Measurements from ENCODE around the gene RRP1B.

RRP1B gene

GRCh38 chr21:43702785-43703034, 43.4 kb downstream of the RRP1B start:
- Histone ChIP-seq H3K27me3 (ENCODE audit: insufficient read depth, poor library complexity, severe bottlenecking) (no peaks in the 10 kb centered on the region), H3K27ac (replicated peaks) (no peak overlapping the region), H3K4me3 (replicated peaks; ENCODE audit: insufficient read depth, low read length) (no peak overlapping the region)
- no peak for DNase-seq (ENCODE audit: low read depth in 1 of 2, low spot score in 1 of 2)
- no peak for TF ChIP-seq GABPA (IDR thresholded peaks at IDR 0.05; ENCODE audit: low read depth)
- TF ChIP-seq CTCF (IDR thresholded peaks at IDR 0.05; ENCODE audit: insufficient read depth, low read length): no peak
- TF ChIP-seq POLR2AphosphoS5 (IDR thresholded peaks at IDR 0.05; ENCODE audit: low read depth): no peak
- no peak for TF ChIP-seq REST (IDR thresholded peaks at IDR 0.05; ENCODE audit: insufficient replicate concordance, low read depth)
- no peak for TF ChIP-seq SPI1 (IDR thresholded peaks at IDR 0.05; ENCODE audit: borderline replicate concordance, low read depth)

DNA sequence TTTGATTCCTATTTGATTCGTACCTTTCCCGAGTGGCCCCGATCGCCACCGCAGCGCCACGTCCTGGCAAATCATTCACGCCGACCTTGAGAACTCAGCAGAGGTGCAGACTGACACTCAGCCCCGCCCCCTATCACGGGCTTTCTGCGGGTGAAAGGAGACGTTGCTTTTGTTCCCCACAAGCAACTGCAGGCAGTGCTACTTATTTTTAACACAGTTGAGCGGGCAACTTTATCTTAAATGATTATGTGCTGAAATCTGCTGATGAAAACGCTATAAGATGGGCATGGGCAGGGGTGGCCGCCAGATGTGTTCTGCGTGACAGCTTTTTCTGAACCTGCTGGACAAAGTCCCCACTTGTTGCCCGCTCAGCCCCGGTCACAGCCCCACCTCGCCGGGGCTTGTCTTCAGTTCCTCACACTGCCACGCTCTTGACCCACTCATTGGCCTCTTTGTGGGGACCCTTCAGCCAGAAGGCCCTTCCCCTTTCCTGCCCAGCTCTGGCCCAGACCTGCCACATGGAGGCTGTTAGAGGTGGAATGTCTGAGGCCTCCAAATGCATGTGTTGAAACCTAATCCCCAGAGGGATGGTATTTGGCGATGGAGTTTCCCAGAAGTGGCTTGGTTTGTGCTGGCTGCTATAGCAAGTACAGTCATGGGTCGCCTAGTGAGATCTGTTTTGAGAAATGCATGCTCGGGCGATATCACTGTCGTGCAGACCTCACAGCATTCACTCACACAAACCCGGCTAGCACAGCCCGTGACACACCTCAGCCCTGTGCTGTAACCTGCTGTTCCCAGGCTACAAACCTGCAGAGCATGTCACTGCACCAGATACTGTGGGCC, 43.9 kb downstream of the RRP1B start:
- DNase-seq (ENCODE audit: low read depth in 1 of 2, low spot score in 1 of 2): peak in 1 of 2 experiments; percentile 72
- H3K4me3 ChIP-seq (replicated peaks; ENCODE audit: insufficient read depth, low read length): no peak overlapping the region
- TF ChIP-seq SPI1 (IDR thresholded peaks at IDR 0.05; ENCODE audit: borderline replicate concordance, low read depth) (peak; percentile 25; the same call in 1 of the 2 replicates), REST (IDR thresholded peaks at IDR 0.05; ENCODE audit: insufficient replicate concordance, low read depth) (no peak), POLR2AphosphoS5 (IDR thresholded peaks at IDR 0.05; ENCODE audit: low read depth) (no peak), CTCF (IDR thresholded peaks at IDR 0.05; ENCODE audit: insufficient read depth, low read length) (no peak), GABPA (IDR thresholded peaks at IDR 0.05; ENCODE audit: low read depth) (no peak)
- peak overlapping the region; percentile 12; the same call in 1 of the 2 replicates for H3K27ac ChIP-seq (replicated peaks)
- H3K27me3 ChIP-seq (ENCODE audit: insufficient read depth, poor library complexity, severe bottlenecking): no peaks in the 10 kb centered on the region

- Histone ChIP-seq H3K27me3 (ENCODE audit: insufficient read depth, poor library complexity, severe bottlenecking) (no peaks in the 10 kb centered on the region), H3K4me3 (replicated peaks; ENCODE audit: insufficient read depth, low read length) (no peak overlapping the region), H3K27ac (replicated peaks) (no peak overlapping the region)
- DNase-seq (ENCODE audit: low read depth in 1 of 2, low spot score in 1 of 2): no peak
- TF ChIP-seq POLR2AphosphoS5 (IDR thresholded peaks at IDR 0.05; ENCODE audit: low read depth) (no peak), SPI1 (IDR thresholded peaks at IDR 0.05; ENCODE audit: borderline replicate concordance, low read depth) (no peak), GABPA (IDR thresholded peaks at IDR 0.05; ENCODE audit: low read depth) (no peak), REST (IDR thresholded peaks at IDR 0.05; ENCODE audit: insufficient replicate concordance, low read depth) (no peak), CTCF (IDR thresholded peaks at IDR 0.05; ENCODE audit: insufficient read depth, low read length) (no peak)
These were observed 48.1 kb downstream of the RRP1B start for GRCh38 chr21:43707462-43707861.
